NCI-H1417 treated with DMSO at 0.1 percent for 48 hours (cell line): Measurements from ENCODE around the gene IGSF21.

Experiments used
- DNase-seq: peaks from one replicate; lab custom pipeline; 2025; lab: John Stamatoyannopoulos, UW

Gene IGSF21

DNA sequence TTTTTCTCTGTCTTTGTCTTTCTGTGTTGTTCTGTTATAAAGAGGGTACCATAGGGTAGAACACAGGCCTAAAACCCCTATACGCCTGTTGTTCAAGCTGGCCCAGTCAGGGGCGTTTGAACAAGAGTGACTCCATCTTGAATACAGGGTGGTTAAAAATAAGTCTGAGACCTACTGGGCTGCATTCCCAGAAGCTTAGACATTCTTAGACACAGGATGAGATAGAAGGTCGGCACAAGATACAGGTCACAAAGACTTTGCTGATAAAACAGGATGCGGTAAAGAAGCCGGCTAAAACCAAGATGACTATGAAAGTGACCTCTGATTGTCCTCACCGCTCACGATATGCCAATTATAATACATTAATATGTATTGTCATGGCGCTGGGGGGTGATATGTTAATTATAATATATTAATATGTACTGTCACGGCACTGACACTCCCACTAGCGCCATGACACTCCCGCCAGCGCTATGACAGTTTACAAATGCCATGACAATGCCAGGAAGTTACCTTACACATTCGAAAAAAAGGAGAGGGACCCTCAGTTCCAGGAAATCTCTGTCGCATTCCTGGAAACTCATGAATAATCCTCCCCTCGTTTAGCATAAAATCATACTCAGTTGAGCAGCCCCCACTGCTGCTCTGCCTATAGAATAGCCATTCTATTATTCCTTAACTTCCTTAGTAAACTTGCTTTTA, 314.6 kb downstream of the IGSF21 start:
- no peak for DNase-seq

DNA sequence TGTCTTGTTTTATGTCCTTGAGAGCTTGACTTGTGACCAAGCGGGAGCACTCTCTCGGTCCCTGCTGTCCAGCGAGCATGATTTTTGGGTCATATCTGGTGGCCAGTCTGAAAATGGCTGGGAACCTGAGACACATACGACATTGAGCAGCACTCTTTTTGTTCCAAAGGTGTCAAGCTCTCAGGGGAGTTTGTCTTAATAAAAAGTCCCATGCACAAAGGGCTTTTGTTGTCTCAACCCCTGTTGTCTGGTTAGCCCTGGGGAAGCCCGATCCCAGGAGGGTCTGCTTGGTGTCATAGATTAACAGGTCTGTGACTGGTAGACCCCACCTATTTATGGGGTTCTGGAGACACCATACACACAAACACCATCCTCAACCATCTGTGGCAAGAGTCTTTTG, 315.4 kb downstream of the IGSF21 start:
- DNase-seq, result no peak

GRCh38 chr1:18426580-18426979, 319.0 kb downstream of the IGSF21 start:
- DNase-seq, result no peak
